Measurements from ENCODE around the gene DGKD.

DNA sequence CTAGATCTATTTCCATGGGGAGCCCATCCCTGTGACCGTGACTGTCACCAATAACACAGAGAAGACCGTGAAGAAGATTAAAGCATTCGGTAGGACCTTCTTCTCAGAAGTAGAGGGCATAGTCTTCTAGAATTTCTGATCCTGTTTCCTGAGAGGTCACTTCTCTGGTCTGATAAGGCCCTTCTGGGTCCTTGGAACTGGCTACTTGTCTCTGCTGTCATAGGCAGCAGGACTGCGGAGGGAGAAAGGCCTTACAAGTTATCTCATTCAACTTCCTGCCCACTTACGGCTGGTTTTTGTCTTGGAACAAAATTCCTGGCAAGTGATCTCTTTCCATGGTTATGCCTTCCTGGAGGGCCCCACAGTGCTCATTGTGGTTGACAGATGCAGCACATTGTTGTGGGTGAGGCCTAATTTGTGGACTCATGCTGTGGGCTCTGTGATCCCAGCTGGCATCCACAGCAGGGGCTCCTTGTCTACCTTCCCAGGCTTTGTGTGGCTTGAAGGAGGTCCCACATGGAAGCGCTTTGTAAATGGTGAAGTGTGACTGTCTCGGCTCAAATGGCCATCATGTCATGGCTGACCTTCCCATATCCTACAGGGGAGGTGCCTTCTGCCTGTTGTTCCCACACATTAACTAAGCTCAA, 24.7 kb upstream of the DGKD start:
- TF ChIP-seq POLR2AphosphoS5 (IDR thresholded peaks at IDR 0.05) (no peak), POLR2A (IDR thresholded peaks at IDR 0.05) (no peak)
- TF ChIP-seq, protein P1, sequence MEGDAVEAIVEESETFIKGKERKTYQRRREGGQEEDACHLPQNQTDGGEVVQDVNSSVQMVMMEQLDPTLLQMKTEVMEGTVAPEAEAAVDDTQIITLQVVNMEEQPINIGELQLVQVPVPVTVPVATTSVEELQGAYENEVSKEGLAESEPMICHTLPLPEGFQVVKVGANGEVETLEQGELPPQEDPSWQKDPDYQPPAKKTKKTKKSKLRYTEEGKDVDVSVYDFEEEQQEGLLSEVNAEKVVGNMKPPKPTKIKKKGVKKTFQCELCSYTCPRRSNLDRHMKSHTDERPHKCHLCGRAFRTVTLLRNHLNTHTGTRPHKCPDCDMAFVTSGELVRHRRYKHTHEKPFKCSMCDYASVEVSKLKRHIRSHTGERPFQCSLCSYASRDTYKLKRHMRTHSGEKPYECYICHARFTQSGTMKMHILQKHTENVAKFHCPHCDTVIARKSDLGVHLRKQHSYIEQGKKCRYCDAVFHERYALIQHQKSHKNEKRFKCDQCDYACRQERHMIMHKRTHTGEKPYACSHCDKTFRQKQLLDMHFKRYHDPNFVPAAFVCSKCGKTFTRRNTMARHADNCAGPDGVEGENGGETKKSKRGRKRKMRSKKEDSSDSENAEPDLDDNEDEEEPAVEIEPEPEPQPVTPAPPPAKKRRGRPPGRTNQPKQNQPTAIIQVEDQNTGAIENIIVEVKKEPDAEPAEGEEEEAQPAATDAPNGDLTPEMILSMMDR (IDR thresholded peaks at IDR 0.05), result no peak
